ENCODE results near the gene SNAPC2.

The SNAPC2 gene

DNA sequence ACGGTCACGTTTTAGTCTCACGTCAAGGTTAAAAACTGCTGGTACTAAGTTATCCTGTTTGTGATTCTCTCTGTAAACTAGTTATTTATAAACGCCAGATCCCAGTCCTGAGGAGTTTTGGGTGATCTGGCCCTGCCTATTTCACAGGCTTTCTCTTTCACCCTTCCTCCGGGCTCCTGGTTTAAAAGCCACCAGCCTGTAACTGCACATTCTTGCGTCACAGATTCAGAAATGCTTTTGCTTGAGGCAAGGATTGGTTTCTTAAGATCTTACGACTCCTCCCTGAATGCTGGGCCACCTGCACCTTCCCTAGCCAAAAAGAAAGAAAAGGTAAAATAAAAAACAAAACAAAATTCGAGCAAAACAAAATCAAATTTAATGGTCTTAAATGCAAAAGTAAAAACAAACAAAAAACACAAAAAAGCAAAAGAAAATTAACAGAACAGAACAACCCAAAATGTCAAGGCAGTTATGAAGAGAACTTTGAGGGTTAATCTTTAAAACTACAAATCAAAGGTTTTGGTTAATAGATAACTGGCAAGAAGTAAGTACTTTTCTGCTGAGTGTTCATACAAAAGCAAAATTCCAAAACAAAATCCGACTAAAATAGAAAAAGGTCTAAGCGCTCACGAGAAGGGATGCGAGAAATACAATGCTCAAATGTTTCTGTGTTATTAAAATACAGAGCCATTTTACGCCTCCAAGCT lies 41.9 kb downstream of the SNAPC2 start:
- no peak overlapping the region for H3K4me3 ChIP-seq (ENCODE audit: low read depth, low read length)
- TF ChIP-seq, protein P1, sequence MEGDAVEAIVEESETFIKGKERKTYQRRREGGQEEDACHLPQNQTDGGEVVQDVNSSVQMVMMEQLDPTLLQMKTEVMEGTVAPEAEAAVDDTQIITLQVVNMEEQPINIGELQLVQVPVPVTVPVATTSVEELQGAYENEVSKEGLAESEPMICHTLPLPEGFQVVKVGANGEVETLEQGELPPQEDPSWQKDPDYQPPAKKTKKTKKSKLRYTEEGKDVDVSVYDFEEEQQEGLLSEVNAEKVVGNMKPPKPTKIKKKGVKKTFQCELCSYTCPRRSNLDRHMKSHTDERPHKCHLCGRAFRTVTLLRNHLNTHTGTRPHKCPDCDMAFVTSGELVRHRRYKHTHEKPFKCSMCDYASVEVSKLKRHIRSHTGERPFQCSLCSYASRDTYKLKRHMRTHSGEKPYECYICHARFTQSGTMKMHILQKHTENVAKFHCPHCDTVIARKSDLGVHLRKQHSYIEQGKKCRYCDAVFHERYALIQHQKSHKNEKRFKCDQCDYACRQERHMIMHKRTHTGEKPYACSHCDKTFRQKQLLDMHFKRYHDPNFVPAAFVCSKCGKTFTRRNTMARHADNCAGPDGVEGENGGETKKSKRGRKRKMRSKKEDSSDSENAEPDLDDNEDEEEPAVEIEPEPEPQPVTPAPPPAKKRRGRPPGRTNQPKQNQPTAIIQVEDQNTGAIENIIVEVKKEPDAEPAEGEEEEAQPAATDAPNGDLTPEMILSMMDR (IDR thresholded peaks at IDR 0.05; ENCODE audit: borderline replicate concordance, insufficient read depth, low read depth, low read length) = no peak

DNA sequence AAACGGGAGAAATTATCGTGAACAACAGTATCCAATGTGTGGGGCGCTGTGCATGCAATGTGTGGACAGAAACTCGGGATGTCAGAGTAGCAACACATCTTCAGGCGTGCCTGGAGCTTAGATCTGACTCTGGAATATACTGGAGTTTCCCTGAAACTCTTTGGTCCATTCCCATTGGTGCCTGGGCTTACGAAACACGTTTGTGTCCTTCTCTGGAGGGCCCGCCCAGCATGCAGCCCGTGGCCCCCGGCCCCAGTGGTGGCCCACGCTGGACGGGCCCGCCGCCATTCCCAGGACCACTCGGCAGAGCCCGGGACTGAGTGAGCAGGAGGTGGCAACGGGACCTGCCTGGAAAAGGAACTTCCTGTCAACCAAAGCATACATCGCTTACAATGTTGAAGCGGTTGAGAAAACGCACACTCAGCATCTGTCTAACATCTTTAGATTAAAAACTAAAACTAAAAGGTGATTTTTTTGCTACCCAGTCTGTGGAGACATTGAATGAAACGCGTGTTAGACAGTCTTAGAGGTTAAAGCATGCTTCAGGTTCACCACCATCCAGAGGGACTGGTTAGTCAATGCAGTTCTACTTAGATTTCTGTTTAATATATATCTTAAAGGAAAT lies 42.6 kb downstream of the SNAPC2 start:
- no peak overlapping the region for H3K4me3 ChIP-seq (ENCODE audit: low read depth, low read length)

DNA sequence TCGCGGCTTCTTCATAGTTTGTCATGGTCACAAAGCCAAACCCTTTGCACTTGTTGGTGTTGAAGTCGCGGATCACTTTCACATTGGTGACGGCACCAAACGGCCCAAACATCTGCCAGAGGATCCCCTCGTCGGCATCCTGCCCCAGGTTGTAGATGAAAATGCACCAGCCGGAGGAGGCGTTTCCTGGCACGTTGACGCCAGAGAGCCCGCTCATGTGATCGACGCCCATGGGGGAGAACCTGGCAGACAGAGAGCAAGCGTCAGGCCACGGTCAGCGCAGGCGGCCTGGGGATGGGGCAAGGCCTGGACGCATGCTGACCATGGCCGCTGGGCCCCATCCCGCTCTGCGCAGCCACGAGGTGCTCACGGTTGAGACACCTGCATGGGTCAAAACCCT lies 43.4 kb downstream of the SNAPC2 start:
- TF ChIP-seq, protein P1 (IDR thresholded peaks at IDR 0.05; ENCODE audit: borderline replicate concordance, insufficient read depth, low read depth, low read length) = no peak
- no peak overlapping the region for H3K4me3 ChIP-seq (ENCODE audit: low read depth, low read length)

More for the DNA sequence above, 42.6 kb downstream of the SNAPC2 start:
- TF ChIP-seq, protein P1 (IDR thresholded peaks at IDR 0.05; ENCODE audit: borderline replicate concordance, insufficient read depth, low read depth, low read length) = no peak

DNA sequence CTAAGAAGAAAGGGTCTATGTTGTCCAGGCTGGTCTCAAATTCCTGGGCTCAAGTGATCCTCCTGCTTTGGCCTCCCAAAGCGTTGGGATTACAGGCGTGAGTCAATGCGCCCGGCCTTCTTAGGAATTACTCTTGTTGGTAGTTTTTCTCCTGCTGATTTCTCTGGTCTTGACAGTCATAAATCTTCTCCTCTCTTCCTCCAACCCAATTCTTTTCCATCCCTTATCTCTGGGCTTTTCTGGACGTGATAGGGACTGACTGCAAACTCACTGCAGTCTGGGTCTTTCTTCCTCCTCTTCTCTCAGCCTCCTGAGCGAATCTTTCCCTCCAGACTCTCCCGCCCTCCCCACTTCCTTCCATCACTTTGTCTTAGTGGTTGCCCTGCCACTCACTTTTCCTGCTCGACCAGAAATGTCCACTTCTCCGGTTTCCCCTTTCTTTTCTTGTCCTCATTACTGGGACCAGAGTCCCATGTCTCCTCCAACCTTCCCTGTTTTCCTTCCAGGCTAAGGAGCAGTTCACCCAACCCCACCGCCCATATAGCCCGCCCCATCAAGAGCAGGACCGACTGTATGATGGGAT lies 45.2 kb downstream of the SNAPC2 start:
- H3K4me3 ChIP-seq (ENCODE audit: low read depth, low read length) = no peak overlapping the region
- TF ChIP-seq, protein P1 (IDR thresholded peaks at IDR 0.05; ENCODE audit: borderline replicate concordance, insufficient read depth, low read depth, low read length) = no peak

DNA sequence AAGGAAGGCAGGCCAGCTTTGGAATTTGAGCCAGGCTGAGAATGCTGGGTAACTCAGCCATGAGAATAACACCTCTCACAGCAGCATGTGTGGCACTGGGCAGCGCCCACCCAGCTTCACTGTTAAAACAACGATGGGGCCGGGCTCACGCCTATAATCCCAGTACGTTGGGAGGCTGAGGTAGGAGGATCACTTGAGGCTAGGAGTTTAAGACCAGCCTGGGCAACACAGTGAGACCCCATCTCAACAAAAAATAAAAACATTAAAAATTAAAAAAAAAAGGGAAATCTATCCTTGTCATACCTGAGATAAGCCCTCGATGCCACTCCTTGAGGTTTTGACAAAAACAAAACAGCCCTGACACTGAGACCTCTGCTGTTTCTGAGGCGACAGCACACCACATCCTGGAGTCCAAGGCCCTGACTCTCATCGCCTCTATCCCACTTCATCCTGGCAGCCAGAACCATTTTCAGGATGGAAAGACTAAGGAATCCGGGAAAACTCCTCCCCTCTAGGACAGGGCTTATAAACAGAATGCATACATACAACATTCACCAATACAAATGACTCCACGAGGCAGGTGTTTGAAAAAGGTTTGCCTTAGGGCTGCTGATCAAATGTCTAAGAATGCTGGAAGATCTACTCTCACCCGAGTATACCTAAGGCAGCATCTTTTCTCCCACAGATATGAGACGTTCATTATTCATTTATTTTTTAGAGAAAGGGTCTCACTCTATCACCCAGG lies 46.0 kb downstream of the SNAPC2 start:
- TF ChIP-seq, protein P1 (IDR thresholded peaks at IDR 0.05; ENCODE audit: borderline replicate concordance, insufficient read depth, low read depth, low read length) = no peak
- no peak overlapping the region for H3K4me3 ChIP-seq (ENCODE audit: low read depth, low read length)

DNA sequence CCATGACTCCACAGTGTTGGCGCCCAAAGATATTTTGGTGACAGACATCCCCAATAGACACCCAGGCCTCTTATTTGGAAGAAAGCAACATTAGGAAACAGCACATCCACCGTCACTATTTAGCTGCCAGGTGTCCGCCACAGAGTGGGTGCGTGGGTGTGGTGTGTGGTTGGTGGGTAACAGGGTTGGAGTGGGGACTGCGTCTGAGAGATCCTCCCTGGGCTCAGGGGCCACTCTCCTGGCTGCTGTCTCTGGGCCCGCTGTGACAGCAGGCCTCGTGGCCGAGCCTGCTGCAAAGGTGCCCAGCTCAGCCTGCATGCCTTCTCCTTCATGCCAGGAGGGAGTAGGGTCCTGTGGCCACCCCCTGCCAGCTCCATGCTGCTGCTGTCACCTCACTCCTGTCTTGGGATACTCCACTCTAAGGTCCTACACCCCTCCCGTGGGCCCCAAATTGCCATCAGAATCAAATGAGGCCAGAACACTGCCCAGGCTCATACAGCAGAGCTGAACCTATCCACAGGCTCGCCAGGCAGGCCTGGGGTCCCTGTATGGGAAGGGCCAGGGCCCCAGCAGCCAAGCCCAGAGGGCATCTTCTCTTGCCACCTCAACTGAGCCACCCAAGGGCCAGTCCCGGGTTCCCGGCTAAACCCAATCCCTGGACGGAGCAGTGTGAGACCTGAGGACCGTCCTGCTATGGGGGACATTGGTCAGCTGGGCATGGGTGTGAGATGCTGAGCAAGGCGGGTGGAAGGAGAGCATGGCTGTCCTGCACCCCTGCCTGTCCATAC lies 48.1 kb downstream of the SNAPC2 start:
- TF ChIP-seq, protein P1 (IDR thresholded peaks at IDR 0.05; ENCODE audit: borderline replicate concordance, insufficient read depth, low read depth, low read length) = no peak
- H3K4me3 ChIP-seq (ENCODE audit: low read depth, low read length) = no peak overlapping the region

Measured in GM12875 (cell line).